ENCODE measurements around the gene GFAP. TPM values are rescaled to one million over a fixed set of nuclear protein-coding genes. Genes with fewer than 3 reads are reported as not detected.

Gene GFAP
- polyA plus RNA-seq, 3 donors = 0.03 to 0.33 (median 0.18) TPM

DNA sequence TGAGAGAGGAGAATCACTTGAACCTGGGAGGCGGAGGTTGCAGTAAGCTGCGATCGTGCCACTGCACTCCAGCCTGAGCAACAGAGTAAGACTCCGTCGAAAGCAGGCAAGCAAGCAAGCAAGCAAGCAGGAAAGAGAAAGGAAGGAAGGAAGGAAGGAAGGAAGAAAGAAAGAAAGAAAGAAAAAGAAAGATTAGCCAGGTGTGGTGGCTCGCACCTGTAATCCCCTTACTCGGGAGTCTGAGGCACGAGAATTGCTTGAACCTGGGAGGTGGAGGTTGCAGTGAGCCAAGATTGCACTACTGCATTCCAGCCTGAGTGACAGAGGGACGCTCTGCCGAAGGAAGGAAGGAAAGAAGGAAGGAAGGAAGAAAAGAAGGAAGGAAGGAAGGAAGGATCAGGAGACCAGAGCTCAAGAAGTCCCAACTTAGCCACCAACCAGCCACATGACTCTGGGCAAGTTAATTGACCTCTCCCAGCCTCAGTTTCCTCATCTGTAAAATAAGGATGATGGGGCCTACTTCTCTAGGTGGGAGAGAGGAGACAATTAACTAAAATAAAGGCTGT is 6.5 kb downstream of the GFAP start:
- peaks cover 25 to 35% (median 26%) of the 10 kb centered on the region in 3 donors for H3K27me3 Mint-ChIP-seq (ENCODE audit: low read depth in 3 of 3)
- no peaks in the 10 kb centered on the region for H3K79me2 ChIP-seq (ENCODE audit: insufficient read depth, low read length)
- H3K4me1 Mint-ChIP-seq = peaks cover 38% of the 10 kb centered on the region
- no peaks in the 10 kb centered on the region for H3K36me3 ChIP-seq (replicated peaks in 1 of 2; ENCODE audit: control insufficient read depth in 1 of 2, insufficient read depth in 2 of 2, low read length in 2 of 2)
- intact Hi-C loops (cut with micrococcal nuclease) = no loop called here
- H3K27ac ChIP-seq (ENCODE audit: low read depth in 1 of 2, low read length in 2 of 2) = no peak overlapping the region
- H3K9me3 ChIP-seq (replicated peaks in 1 of 2; ENCODE audit: control insufficient read depth in 1 of 2, insufficient read depth in 1 of 2, low read length in 2 of 2) = no peaks in the 10 kb centered on the region
- WGBS (ENCODE audit: insufficient coverage) = 98% methylated on average over 8 of the region's 10 CpGs
- DNase-seq = peak in 1 of 3 donors; percentile 2
- no peak overlapping the region for H3K27ac Mint-ChIP-seq
- peaks cover 29 to 36% of the 10 kb centered on the region in 2 donors for H3K4me1 ChIP-seq (ENCODE audit: control insufficient read depth in 1 of 2, insufficient read depth in 2 of 2, low read length in 2 of 2)
- H3K4me3 Mint-ChIP-seq = no peak overlapping the region
- H3K9me3 Mint-ChIP-seq = peaks cover 0 to 2% (median 0%) of the 10 kb centered on the region in 7 donors
- TF ChIP-seq CTCF (IDR thresholded peaks at IDR 0.05) = no peak
- H3K4me2 ChIP-seq (replicated peaks; ENCODE audit: extremely low read depth, low read length, poor library complexity, severe bottlenecking) = no peak overlapping the region
- no peaks in the 10 kb centered on the region for H4K20me1 ChIP-seq (ENCODE audit: insufficient read depth, low read length)
- H3K36me3 Mint-ChIP-seq = peaks cover 0 to 11% of the 10 kb centered on the region in 2 donors
- peaks cover 6 to 27% of the 10 kb centered on the region in 2 donors for H3K27me3 ChIP-seq (ENCODE audit: control insufficient read depth in 2 of 2, insufficient read depth in 2 of 2, low read length in 2 of 2)
- no peak overlapping the region for H3K9ac ChIP-seq (ENCODE audit: insufficient read depth, low read length, poor library complexity, severe bottlenecking)
- H3K4me3 ChIP-seq (replicated peaks in 1 of 3; ENCODE audit: low read depth in 2 of 3, low read length in 3 of 3) = no peak overlapping the region
- no peak overlapping the region for H2AFZ ChIP-seq (ENCODE audit: insufficient read depth, low read depth, low read length, poor library complexity, severe bottlenecking)

DNA sequence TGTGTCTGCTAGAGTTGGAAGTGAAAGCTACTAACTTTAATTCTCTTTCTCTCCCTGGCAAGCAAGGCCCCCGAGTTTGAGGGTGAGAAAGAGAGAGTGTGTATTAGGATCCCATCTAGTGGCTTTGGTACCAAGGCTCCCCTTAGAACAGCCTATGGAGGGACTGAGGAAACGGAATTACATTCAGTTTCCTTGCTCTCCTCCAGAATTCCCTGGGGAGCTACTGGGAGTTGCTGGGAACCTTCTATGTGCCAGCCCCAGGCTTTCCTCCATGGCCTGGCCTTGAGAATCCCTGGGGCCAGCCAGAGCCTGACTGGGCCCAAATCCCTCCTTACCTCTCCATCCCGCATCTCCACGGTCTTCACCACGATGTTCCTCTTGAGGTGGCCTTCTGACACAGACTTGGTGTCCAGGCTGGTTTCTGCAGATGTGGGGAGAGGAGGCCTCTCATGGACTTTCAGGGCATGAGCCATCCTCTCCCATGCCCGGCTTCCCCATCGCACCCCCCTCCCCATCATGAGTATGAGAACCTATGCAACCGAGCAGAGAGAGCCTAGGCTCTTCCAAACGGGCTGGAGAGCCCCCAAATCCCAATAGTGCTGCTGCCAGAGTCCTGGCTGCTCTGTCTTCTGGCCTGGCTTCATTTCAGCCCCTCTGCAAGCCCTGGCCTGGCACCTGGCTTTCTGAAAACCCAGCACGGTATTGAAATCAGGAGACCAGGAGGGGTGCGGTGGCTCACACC is 7.4 kb downstream of the GFAP start:
- intact Hi-C loops (cut with micrococcal nuclease) = no loop called here
- Histone ChIP-seq H3K9me3 (replicated peaks in 1 of 2; ENCODE audit: control insufficient read depth in 1 of 2, insufficient read depth in 1 of 2, low read length in 2 of 2) (no peaks in the 10 kb centered on the region), H2AFZ (ENCODE audit: insufficient read depth, low read depth, low read length, poor library complexity, severe bottlenecking) (no peak overlapping the region), H3K9ac (ENCODE audit: insufficient read depth, low read length, poor library complexity, severe bottlenecking) (no peak overlapping the region), H3K27me3 (ENCODE audit: control insufficient read depth in 2 of 2, insufficient read depth in 2 of 2, low read length in 2 of 2) (peaks cover 6 to 20% of the 10 kb centered on the region in 2 donors), H3K4me3 (replicated peaks in 1 of 3; ENCODE audit: low read depth in 2 of 3, low read length in 3 of 3) (no peak overlapping the region), H4K20me1 (ENCODE audit: insufficient read depth, low read length) (no peaks in the 10 kb centered on the region), H3K36me3 (replicated peaks in 1 of 2; ENCODE audit: control insufficient read depth in 1 of 2, insufficient read depth in 2 of 2, low read length in 2 of 2) (no peaks in the 10 kb centered on the region), H3K4me1 (ENCODE audit: control insufficient read depth in 1 of 2, insufficient read depth in 2 of 2, low read length in 2 of 2) (peaks cover 29 to 36% of the 10 kb centered on the region in 2 donors), H3K4me2 (replicated peaks; ENCODE audit: extremely low read depth, low read length, poor library complexity, severe bottlenecking) (no peak overlapping the region), H3K27ac (ENCODE audit: low read depth in 1 of 2, low read length in 2 of 2) (no peak overlapping the region), H3K79me2 (ENCODE audit: insufficient read depth, low read length) (no peaks in the 10 kb centered on the region)
- 100% methylated on average over 4 of the region's 11 CpGs for WGBS (ENCODE audit: insufficient coverage)
- TF ChIP-seq CTCF (IDR thresholded peaks at IDR 0.05) = no peak
- Mint-ChIP-seq H3K4me1 (peaks cover 38% of the 10 kb centered on the region), H3K27ac (no peak overlapping the region), H3K9me3 (peaks cover 0 to 2% (median 0%) of the 10 kb centered on the region in 7 donors), H3K36me3 (peaks cover 0 to 11% of the 10 kb centered on the region in 2 donors), H3K27me3 (ENCODE audit: low read depth in 3 of 3) (peaks cover 19 to 29% (median 22%) of the 10 kb centered on the region in 3 donors), H3K4me3 (no peak overlapping the region)
- DNase-seq = no peak
